NCI-H2227 (cell line): ENCODE data around the gene RTEL1.
"Not testable (repeated sequence)": the region's sequence is repeated elsewhere in the genome, so short reads cannot be mapped to it uniquely, and the experiment has no call there.

Experiments
- DNase-seq: peaks from one replicate; lab custom pipeline; 2025; ENCODE audit not compliant: unreplicated experiment; lab: John Stamatoyannopoulos, UW

The RTEL1 gene

DNA sequence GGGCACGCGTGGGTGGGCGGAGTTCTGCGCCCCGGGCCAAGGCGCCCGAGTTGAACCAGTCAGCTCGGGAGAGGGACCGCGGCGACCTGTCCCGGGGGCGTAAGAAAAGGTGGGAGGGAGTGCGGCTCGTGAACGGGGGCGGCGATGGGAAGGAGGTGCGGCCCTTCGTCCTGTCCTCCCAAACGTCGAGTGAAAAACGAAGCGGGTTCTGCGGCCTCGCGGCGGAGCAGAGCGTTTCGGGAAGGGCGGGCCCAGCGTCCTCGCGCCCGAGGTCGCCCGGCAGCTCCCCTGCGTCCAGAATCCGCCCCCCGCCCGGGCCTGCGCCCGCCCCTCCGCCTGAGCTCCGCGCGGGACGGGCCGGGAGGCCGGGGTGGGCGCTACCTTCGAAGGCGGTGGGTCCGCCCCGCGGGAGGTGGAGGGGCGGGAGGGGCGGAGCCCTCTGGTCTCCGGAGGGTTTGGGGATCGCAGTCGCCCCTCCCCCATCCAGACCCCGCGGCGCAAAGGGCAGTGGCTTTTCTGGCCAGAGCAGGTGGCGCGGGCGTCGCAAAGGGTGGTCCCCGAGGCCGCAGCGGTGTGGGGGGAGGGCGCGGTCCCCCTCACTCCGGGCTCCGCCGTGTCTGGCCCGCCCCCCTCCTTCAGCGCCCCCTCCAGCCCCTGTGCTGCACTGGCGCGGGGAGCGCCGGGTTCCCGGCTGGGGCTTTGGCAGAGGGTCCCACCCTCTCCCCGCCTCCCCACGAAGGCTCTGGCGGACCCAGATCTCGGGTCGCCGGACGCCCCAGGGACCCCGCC lies 5.7 kb upstream of the RTEL1 start:
- DNase-seq: peak; percentile 76

DNA sequence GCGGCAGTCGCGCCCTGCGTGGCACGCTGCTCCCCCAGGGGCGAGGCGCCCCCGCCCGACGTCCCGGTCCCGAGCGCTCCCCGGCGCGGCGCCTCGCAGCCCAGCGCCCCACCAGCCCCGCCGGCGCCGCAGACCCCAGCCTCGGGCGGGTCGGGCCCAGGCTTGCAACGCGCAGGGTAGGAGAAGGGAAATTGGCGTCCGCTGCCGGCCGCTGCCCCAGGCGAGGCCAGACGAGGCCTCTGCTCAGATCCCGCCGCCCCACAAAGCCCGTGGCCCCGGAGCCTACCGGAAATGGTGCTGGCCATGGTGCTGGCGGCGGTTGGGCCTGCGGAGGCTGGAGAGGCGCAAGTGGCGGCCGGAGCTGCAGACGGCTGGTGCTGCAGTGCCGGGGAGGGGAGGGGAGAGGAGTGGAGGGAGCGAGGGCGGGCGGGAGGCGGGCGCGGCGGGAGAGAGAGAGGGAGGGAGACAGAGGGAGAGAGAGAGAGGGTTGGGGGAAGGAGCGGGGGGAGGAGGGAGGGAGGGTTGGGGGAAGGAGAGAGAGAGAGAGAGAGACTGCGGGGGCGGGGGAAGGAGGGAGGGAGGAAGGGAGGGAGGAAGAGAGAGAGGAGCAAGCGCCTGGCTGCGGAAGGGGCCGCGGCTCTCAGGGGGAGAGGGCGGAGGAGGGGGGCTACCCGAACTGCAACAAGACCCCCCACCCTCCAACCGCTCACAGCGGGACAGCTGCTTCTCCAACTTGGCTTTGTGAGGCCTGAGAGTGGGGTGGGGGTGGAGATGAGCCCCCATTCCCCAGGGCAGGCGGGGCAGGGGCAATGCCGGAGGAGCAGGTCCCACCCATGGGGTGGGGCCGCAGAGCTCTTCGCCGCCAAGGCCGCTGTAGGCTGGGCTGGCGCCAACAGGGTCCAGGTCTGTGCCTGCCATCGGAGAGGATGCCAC lies 4.8 kb upstream of the RTEL1 start, which contains the start of gene STMN3:
Gene STMN3, minus strand, starts transcription at position 384 of the 933 bp plus-strand sequence. Its CDS starts 79 bp downstream, at position 305.
- DNase-seq: peak; percentile 95

DNA sequence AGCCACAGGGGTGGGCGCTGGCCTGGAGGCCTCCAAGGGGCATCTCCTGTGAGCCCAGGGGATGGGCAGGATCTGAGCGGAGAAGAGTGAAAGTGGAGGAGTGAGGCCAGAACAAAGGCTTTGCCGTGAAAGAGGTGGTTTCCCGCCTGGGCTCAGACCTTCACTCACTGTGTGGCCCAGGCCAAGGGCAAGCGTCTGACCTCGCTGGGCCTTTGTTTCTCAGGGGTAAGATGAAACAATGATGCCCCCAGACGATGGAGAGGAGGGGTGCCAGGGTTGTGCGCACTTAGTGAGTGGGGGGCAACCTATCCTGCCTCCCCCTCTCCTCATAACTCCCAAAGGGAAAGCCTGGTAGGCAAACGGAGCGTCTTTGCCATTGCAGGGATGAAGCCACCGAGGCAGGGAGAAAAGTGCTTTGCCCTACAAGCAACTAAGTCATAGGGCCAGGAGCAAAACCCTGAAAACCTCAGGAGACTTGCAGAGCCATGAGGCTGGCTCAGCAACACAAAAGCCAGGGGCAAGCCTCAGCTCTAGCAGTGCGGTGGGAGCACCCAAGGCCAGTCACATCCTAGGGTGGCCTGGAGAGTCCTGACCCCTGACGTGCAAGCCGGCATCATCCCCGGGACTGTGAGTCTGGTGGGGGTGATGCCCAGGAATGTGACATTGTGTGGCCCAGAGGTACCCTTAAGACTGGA lies 4.0 kb upstream of the RTEL1 start:
- no peak for DNase-seq

DNA sequence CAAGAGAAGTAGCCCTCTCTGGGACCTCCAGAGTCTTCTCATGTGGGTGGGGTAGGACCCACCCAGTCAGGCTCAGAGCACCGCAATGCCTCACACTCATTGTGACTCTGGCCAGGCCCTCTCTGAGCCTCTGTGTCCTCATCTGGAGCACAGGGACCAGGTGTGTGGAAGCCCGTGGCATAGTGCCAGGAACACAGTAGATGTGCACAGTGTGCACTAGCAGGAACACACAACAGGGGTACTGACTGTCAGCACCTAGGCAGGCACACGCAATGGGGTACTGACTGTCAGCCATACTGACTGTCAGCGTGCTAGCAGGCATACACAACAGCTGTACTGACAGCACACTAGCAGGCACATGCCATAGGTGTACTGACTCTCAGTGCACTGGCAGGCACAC lies 2.9 kb upstream of the RTEL1 start:
- no peak for DNase-seq

DNA sequence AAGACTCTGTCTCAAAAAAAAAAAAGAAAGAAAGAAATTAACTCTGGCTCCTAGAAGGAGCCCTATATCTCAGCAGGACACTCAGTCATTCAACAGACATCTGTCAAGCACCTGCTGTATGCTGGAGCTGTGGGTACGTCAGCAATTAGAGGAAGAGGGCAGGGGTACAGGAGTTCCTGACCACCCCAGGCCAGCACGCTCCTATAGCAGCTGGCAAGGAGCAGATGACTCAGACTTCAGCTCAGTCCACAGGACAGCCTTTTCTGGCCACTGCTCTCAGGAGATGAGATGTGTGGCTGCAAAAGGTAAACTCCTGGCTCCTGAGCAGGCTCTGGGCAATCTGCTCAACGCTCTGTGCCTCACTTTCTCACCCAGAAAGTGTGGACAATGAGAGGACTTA lies 1.7 kb upstream of the RTEL1 start:
- DNase-seq: no peak

DNA sequence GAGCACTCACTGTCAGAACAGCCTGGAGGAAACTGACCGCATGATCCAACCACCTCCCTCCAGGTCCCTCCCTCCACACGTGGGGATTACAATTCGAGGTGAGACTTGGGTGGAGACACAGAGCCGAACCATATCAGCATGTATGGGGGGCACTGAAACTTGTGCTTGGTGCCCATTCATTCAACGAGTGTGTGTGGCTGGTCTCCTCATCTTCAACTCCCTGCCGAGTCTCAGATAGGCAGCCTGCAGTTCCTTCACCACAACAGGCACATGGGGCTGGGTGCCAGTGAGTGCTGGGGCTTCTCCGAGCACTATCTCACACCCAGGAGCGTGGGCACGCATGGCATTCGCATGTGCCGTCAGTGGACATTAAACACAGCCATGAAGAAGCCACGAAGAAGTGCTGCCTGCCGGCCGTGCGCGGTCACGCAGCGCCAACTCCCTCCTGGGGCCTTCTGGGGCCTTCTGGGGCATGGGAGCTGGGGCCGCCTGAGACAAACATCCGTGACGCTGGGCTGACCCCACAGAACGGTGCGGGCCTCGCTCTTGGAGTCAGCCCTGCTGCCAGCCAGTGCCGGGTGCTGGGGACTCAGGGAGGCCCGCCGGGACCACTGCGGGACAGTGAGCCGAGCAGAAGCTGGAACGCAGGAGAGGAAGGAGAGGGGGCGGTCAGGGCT lies 714 bp upstream of the RTEL1 start:
- DNase-seq: peak; percentile 55

DNA sequence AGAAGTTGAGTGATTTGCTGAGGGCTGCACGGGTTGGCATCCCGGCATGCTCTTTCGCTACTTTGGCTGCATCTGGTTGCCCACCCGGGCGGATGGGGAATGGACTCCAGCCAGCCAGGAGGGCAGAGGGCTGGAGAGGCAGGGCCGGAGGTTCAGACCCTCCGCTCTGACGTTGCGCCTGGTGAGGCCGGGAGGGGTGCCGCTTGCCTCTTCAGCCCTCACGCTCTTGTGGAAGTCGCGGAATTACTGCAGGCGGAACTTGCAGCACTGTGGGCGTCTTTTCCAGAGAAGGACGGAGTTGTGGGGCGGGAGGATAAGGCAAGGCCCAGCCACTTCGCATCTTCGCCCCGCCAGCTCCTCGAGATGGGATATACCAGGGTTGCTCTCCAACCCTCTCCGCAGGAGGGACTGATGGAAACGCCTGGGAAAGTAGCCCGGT lies 656 bp downstream of the RTEL1 start:
- DNase-seq: peak; percentile 76

DNA sequence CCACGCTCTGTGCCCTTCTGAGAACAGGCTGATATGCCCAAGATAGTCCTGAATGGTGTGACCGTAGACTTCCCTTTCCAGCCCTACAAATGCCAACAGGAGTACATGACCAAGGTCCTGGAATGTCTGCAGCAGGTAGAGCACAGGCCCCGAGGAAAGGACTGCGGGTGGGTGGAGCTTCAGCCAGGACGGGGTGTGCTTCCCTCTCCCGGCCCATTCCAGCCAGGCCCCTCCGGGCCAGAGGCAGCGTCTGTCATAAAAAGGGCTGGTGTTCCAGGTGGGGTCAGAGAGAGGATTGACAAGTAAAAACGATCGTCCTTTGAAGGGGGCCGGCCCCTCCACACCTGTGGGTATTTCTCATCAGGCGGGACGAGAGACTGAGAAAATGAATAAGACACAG lies 1.3 kb downstream of the RTEL1 start:
- DNase-seq: peak; percentile 22

DNA sequence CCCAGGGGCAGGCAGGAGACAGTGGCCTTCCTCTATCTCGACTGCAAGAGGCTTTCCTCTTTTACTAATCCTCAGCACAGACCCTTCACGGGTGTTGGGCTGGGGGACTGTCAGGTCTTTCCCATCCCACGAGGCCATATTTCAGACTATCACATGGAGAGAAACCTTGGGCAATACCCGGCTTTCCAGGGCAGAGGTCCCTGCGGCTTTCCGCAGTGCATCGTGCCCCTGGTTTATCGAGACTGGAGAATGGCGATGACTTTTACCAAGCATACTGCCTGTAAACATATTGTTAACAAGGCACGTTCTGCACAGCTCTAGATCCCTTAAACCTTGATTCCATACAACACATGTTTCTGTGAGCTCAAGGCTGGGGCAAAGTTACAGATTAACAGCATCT lies 2.1 kb downstream of the RTEL1 start:
- not testable (repeated sequence) for DNase-seq

DNA sequence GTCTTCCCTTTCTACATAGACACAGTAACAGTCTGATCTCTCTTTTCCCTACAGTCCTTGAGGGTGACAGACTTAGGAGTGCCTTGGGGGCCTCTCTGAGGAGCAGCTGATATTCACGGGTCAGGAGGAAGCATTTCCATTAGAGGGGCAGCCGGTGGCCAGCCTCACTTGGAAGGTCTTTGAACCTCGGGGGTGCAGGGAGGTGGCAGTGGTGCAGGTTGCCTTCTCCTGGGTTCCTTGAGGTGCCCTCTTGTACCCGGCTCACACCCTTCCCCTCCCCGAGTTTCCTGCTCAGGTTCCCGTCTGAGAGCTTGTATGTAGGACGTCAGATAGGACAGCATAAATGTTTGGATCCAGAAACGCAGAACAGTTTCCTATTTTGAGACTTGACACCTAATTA lies 2.5 kb downstream of the RTEL1 start:
- no peak for DNase-seq

DNA sequence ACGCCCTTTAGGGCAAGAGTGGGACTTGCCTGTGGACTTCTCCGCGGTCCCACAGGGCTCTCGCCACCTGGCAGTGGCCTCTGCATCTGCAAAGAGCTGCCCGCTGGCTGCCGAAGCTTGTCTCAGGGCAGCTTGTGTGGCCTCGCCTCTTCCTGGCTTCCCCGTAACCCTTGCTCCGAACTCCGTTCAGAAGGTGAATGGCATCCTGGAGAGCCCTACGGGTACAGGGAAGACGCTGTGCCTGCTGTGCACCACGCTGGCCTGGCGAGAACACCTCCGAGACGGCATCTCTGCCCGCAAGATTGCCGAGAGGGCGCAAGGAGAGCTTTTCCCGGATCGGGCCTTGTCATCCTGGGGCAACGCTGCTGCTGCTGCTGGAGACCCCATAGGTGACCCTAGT lies 3.0 kb downstream of the RTEL1 start:
- no peak for DNase-seq

DNA sequence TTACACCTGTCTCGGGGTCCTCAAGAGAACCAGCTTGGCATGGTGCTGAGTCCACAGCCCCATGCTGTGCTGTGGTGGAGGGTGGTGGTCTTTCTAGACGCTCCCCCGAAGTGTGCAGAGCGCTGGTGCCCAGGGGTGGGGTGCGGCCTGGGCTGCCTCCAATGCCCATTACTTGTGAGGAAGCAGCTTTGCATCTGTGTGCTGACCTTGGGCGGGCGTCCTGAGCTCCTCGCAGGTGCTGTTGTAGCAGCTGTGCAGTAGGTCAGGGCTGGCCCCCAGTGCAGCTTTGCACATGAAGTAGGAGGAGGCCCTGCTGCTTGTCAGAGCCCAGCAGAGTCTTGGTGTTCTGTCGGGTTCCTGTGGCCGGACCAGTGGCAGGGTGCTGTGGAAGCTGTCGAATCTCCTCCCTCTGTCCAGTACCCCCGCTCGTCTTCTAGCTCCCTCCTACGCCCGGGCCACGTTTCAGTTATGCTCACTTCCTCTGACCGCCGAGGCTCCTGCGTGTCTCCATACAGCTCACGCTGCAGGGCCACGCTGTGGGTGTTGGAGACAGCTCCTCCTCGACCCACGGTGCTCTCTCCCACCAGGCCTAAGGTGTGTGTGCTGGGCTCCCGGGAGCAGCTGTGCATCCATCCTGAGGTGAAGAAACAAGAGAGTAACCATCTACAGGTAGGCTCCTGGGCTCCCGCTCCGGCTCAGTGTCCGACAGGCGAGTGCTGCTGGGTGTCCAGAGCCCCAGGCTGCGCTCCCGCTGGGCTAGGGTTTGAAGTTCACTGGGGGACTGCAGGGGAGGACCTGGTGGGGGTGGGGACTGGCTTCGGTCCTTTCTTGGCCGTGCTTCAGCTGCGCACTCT lies 4.1 kb downstream of the RTEL1 start:
- DNase-seq: no peak

DNA sequence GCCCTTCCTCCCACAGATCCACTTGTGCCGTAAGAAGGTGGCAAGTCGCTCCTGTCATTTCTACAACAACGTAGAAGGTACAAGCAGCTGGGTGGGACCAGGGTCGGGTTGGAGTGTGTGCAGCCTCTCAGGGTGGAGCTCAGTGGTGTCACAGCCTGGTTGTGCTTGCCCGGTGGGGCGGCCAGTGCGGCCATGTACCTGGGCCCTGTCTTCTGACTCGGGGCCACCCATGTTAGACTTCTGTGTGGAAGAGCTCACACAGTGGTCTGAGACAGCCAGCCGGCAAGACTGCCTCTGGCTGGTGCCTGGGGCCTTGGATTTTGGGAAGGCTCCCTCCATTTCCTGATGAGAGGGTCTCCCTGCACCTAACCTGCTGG lies 4.7 kb downstream of the RTEL1 start:
- DNase-seq: no peak

DNA sequence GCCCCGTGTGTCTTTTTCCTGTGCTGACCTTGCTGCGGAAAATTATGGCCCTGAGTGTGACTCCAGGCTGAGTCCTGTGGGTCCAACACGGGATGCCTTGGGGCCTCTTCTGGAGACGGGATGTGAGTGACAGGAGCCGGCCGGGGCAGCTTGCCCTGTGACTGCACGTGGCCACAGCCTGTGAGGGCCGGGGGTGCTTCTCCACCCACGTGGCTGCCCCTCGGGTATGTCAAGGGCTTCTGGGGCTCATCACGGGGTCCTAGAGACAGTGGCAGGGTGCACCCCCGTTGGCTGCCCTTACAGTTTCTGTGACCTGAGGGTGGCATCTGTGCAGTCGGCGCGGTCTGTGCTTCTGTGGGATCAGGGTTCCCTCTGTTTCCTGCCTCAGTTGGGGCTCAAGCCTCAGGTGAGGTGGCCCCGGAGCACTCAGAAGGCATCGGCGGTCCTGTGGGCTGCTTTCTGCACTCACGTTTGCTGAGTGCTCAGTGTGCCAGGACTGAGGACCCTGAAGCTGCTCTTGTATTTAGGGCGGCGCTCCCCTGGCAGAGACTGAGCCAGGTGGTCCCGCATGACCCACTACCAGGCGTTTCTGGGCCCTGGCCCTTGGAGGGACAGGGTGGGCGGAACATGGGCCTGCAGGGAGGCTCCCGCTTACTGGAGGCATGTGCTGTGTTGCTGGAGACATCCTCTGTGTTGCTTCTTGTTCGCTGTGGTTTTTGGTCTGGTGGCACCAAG lies 5.4 kb downstream of the RTEL1 start:
- no peak for DNase-seq

DNA sequence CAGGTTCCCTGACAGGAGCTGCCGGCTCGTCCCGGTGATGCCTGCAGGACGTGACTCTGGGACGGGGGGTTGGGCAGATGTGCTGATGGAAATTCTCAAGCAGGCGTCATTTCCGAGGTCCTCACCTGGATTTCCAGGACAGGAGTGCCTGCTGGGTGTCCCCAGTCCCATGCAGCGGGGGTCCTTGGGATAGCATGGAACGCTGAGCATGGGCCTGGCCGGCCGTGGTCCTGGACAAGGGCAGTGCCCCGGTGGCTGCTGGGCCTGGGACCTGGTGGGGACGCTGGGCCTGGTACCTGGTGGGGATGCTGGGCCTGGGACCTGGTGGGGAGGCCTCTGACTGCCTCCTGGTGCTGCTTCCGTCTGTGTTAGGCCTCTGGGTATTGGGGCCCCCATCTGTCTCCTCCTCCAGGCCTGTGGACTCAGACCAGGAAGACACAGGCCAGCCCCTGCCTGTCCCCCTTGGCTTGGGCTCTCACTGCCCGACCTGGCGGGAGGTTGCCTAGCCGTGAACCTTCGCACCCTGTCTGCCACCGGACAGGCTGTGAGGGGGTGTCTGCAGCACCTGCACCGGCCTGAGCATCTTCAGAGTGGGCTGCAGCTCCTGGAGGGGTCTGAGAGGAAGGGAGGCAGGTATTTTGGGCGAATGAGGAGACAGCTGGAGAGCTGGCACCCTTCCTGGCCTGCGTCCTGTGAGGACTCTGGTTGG lies 6.2 kb downstream of the RTEL1 start:
- DNase-seq: no peak

DNA sequence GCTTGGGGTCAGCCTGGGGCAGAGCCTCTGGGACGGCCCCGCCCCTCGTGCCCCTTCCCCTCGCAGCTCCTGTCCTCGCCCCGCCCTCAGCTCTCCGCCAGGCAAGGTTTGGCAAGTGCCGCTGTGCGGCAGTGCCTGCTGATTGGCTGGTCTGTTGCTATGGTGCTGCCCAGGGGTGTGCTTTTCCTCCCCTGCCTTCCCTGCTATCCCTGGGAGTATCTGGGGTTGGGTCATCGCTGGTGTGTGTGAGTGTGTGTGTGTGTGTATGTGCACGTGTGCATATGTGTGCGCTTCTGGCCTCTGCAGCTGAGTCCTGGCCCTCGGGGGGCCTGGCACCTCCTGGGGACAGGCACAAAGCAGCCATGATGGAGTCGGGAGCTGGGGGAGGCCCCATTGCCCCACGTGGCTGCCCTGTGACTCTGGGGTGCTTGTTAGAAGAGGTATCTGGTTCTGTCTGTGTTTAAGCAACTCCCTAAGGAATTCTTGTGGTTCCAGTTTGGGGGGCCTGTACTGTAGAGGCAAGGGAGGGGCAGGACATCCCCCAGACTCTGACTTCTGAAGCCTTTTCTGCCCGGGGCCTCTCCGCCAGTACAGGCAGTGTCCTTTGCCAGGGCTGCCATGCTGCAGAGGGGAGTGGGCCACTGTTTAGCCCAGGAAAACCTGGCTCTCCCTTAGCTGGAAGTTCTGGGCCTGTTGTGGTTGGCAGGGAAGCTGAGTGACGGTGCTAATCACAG lies 6.9 kb downstream of the RTEL1 start:
- DNase-seq: peak; percentile 92

DNA sequence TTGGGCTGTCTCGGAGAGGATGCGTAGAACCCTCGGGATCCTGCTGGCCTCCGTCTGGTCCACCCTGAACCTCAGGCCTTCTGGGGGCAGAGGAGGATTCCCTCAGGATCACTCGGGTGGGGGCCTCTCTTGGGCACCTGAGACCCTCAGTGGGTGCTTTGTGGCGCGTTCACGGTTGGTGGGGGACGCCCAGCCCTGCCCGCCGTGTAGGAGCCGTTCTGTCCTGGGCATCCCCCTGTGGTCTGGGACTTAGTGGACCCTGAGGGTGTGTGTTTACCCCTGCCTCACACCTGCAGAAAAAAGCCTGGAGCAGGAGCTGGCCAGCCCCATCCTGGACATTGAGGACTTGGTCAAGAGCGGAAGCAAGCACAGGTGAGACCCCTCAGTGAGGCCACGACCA lies 7.6 kb downstream of the RTEL1 start:
- DNase-seq: no peak

DNA sequence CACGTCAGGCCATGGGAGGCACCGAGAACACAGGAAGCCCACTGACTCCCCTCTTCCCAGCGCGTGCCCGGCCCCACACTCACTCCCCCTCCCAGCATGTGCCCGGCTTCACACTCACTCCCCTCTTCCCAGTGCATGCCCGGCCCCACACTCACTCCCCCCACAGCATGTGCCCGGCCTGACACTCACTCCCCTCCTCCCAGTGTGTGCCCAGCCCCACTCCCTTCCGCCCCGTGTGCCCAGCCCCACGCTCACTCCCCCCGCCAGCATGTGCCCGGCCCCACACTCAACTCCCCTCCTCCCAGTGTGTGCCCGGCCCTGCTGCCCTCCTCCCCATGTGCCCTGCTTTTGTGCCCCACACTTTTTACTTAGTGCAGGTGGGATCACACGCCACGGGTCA lies 9.7 kb downstream of the RTEL1 start:
- DNase-seq: no peak
